ENCODE data around the gene PRPF31. TPM values are rescaled to one million over a fixed set of nuclear protein-coding genes. Genes with fewer than 3 reads are reported as not detected.

Gene PRPF31
- total RNA-seq, 2 experiments from 2014 or later: 47.8 to 53.0 TPM

DNA sequence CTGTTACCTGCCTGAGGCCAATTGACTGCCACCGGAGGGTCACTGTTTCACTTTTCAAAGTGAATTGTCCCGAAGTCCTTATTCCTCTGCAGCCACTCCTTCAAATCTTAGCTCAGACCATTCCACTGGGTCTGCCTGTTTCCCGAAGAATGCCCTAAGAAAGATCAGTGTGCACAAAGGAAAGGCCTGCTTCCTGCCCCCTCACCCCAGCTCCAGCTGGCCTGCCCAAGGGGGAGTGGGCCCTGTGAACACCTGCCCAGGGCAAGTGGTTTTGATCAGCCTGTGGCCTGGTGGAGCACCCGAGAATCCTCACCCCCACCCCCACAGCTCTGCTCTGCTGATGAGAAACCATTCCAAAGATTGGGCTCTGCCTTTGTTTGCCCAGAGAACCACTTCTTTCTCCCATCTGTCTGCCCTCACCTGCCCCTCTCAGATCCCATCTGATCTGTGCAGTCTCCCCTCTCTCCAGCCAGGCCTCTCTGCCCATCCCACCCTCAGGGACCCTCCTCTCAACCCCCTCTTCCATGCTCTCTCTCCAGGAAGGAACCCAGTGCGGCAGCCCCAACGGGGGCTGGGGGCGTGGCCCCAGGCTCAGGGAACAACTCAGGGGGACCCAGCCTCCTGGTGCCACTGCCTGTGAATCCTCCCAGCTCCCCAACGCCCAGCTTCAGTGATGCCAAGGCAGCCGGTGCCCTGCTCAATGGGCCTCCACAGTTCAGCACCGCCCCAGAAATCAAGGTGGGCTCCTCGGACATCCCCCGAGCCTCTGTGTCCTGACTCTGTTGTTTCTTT lies 33.7 kb downstream of the PRPF31 start:
- ChIA-PET CTCF (ENCODE audit: unreplicated experiment) (no interaction called here), POLR2A (no interaction called here)
- DNase-seq (ENCODE audit: low spot score): no peak
- H3K27ac ChIP-seq (ENCODE audit: low read depth, low read length, poor library complexity, severe bottlenecking): no peak overlapping the region
- intact Hi-C loops (cut with micrococcal nuclease; ENCODE audit: unreplicated experiment): no loop called here
- H3K9me2 ChIP-seq (ENCODE audit: insufficient read depth, low read length): no peaks in the 10 kb centered on the region
- H4K20me1 ChIP-seq (ENCODE audit: insufficient read depth, low read length): no peaks in the 10 kb centered on the region
- H3K9me3 ChIP-seq (ENCODE audit: low read length): no peaks in the 10 kb centered on the region
- H3K36me3 ChIP-seq (ENCODE audit: insufficient read depth, low read length): peaks cover 96% of the 10 kb centered on the region
- no peak overlapping the region for H2AFZ ChIP-seq (ENCODE audit: low read length)
- no peak overlapping the region for H3K4me3 ChIP-seq (ENCODE audit: low read depth, low read length, poor library complexity, severe bottlenecking)
- peaks cover under 1% of the 10 kb centered on the region for H3K4me1 ChIP-seq (ENCODE audit: insufficient read depth, low read length, poor library complexity, severe bottlenecking)
- TF ChIP-seq EZH2phosphoT487 (IDR thresholded peaks at IDR 0.05; ENCODE audit: borderline replicate concordance, low read depth, low read length) (no peak), CTCF (conservative IDR thresholded peaks at IDR 0.05; ENCODE audit: low read length) (no peak)
- no peaks in the 10 kb centered on the region for H3K79me2 ChIP-seq (ENCODE audit: insufficient read depth, low read depth, low read length)
- H3K4me2 ChIP-seq (ENCODE audit: low read length): no peak overlapping the region
- no TSS peak for BruUV-seq (replicated peaks)

DNA sequence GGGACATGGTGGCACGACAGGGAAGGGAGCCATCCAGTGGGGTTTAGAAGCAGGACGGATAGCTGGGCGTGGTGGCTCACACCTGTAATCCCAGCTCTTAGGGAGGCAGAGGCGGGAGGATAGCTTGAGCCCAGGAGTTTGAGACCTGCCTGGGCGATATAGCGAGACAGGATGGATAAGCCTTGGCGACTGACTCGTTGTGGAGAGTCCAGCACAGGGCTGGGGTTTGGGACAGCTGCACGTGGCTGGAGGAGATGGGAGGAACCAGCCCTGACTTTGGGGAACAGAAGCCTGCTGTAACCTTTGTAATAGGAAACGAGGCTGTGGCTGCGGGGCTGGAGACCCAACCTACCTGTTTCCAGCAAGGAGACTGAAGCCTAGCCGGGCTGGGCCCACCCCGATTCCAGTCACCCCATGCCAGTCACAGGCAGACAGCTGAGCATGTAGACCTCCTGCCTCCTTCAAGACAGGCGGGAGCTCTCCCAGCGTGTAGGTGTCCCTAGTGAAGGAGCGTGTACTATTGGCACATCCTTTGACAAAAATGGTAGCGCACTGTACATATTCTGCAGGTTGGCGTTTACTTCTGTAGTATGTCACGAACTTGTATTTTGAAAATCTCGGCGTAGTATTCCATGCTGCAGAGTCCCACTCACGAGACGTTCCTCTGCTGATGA lies 35.9 kb downstream of the PRPF31 start:
- no peak overlapping the region for H2AFZ ChIP-seq (ENCODE audit: low read length)
- CTCF ChIA-PET (ENCODE audit: unreplicated experiment): no interaction called here
- peaks cover 97% of the 10 kb centered on the region for H3K36me3 ChIP-seq (ENCODE audit: insufficient read depth, low read length)
- no peak overlapping the region for H3K4me3 ChIP-seq (ENCODE audit: low read depth, low read length, poor library complexity, severe bottlenecking)
- no TSS peak for BruUV-seq (replicated peaks)
- no peaks in the 10 kb centered on the region for H3K9me3 ChIP-seq (ENCODE audit: low read length)
- H3K4me2 ChIP-seq (ENCODE audit: low read length): no peak overlapping the region
- H3K79me2 ChIP-seq (ENCODE audit: insufficient read depth, low read depth, low read length): no peaks in the 10 kb centered on the region
- H3K27ac ChIP-seq (ENCODE audit: low read depth, low read length, poor library complexity, severe bottlenecking): no peak overlapping the region
- no peak for TF ChIP-seq EZH2phosphoT487 (IDR thresholded peaks at IDR 0.05; ENCODE audit: borderline replicate concordance, low read depth, low read length)
- TF ChIP-seq CTCF (conservative IDR thresholded peaks at IDR 0.05; ENCODE audit: low read length): no peak
- H3K4me1 ChIP-seq (ENCODE audit: insufficient read depth, low read length, poor library complexity, severe bottlenecking): peaks cover 6% of the 10 kb centered on the region
- H4K20me1 ChIP-seq (ENCODE audit: insufficient read depth, low read length): no peaks in the 10 kb centered on the region
- intact Hi-C loops (cut with micrococcal nuclease; ENCODE audit: unreplicated experiment): no loop called here
- POLR2A ChIA-PET: interaction anchor here (0.9 kb wide), 1 partner anchor 9 kb away, joined by 3 read pairs; the partner anchor contains the start of gene LENG1
- no peaks in the 10 kb centered on the region for H3K9me2 ChIP-seq (ENCODE audit: insufficient read depth, low read length)
- no peak for DNase-seq (ENCODE audit: low spot score)

DNA sequence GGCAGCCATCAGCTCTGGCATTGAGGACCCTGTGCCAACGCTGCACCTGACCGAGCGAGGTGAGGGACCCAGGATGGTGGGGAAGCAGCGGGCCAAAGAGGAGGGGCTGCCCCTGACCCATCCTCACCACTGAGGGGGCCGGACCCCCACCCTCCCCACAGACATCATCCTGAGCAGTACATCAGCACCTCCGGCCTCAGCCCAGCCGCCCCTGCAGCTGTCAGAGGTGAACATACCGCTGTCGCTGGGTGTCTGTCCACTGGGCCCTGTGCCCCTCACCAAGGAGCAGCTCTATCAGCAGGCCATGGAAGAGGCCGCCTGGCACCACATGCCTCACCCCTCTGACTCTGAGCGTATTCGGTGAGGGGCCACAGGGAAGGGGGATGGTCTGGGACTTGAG lies 36.7 kb downstream of the PRPF31 start:
- peaks cover 97% of the 10 kb centered on the region for H3K36me3 ChIP-seq (ENCODE audit: insufficient read depth, low read length)
- DNase-seq (ENCODE audit: low spot score): no peak
- H3K4me1 ChIP-seq (ENCODE audit: insufficient read depth, low read length, poor library complexity, severe bottlenecking): peaks cover 6% of the 10 kb centered on the region
- no peaks in the 10 kb centered on the region for H3K9me3 ChIP-seq (ENCODE audit: low read length)
- no peaks in the 10 kb centered on the region for H4K20me1 ChIP-seq (ENCODE audit: insufficient read depth, low read length)
- ChIA-PET POLR2A (no interaction called here), CTCF (ENCODE audit: unreplicated experiment) (no interaction called here)
- no peaks in the 10 kb centered on the region for H3K79me2 ChIP-seq (ENCODE audit: insufficient read depth, low read depth, low read length)
- H3K9me2 ChIP-seq (ENCODE audit: insufficient read depth, low read length): no peaks in the 10 kb centered on the region
- intact Hi-C loops (cut with micrococcal nuclease; ENCODE audit: unreplicated experiment): no loop called here
- H3K4me2 ChIP-seq (ENCODE audit: low read length): no peak overlapping the region
- no TSS peak for BruUV-seq (replicated peaks)
- no peak overlapping the region for H3K4me3 ChIP-seq (ENCODE audit: low read depth, low read length, poor library complexity, severe bottlenecking)
- no peak overlapping the region for H3K27ac ChIP-seq (ENCODE audit: low read depth, low read length, poor library complexity, severe bottlenecking)
- TF ChIP-seq EZH2phosphoT487 (IDR thresholded peaks at IDR 0.05; ENCODE audit: borderline replicate concordance, low read depth, low read length): no peak
- TF ChIP-seq CTCF (conservative IDR thresholded peaks at IDR 0.05; ENCODE audit: low read length): no peak
- no peak overlapping the region for H2AFZ ChIP-seq (ENCODE audit: low read length)
